NOMO-1 (cell line): ENCODE data around the gene WNK1.
"Not testable (repeated sequence)": the region's sequence is repeated elsewhere in the genome, so short reads cannot be mapped to it uniquely, and the experiment has no call there.

Experiments
- DNase-seq, 2 experiments: peaks; one replicate each; lab custom pipeline; 2025; ENCODE audit not compliant: unreplicated experiment in 2 of 2; lab: John Stamatoyannopoulos, UW

Gene WNK1

GRCh38 chr12:810671-811415 lies 58.5 kb downstream of the WNK1 start:
- DNase-seq: no peak

DNA sequence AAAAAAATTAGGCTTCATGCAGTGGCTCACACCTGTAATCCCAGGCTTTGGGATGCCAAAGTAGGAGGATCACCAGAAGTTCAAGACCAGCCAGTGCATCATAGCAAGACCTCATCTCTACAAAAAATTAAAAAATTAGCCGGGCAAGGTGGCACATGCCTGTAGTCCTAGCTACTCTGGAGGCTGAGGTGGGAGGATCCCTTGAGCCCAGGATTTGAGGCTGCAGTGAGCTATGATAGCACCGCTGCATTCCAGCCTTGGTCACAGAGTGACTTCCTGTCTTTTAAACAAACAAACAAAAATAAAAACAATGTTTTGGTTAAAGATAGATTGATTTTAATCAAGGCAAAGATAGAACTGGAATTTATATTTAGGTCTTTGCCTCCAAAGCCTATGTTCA lies 60.6 kb downstream of the WNK1 start:
- DNase-seq: no peak

DNA sequence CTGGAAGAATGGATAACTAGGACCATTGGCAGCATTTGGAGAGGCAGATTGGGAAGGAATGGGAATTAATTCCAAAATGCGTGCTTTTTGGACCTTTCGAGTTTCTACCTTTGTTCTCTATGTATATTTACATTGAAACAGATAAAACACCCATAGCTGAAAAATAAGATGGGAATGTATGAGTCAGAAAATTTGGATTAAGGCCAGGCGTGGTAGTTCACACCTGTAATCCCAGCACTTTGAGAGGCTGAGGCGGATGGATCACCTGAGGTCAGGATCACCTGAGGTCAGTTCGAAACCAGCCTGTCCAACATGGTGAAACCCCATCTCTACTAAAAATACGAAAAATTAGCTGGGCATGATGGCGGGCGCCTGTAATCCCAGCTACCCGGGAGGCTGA lies 65.1 kb downstream of the WNK1 start:
- not testable (repeated sequence) for DNase-seq

DNA sequence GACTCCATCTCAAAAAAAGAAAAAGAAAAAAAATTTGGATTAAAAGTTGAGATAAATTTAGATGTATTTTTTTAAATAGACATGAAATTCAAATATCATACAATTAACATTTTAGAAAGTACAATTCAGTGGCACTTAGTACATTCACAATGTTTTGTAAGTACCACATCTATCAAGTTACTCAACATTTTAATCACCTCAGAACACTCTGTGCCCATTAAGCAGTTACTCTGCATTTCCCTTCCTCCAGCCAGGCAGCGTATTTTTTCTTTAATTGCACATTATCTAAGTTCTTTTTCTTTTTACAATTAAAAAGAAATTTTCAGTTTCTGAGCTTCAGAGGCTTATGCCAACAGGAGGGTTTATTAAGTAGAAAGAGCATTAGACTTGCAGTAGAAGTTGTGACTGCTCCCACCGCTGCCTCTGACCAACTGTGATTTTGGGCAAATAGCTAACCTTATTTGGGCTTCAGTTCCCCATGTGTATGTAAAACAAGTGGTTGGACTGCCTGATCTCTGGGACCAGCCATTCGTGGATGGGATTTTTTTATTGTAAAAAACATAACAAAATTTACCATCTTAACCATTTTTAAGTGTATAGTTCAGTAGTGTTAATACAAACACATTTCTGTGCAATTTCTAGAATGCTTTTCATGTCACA lies 65.7 kb downstream of the WNK1 start:
- no peak for DNase-seq

GRCh38 chr12:818733-819132 lies 66.4 kb downstream of the WNK1 start:
- DNase-seq: no peak

GRCh38 chr12:820336-820735 lies 68.0 kb downstream of the WNK1 start:
- no peak for DNase-seq

DNA sequence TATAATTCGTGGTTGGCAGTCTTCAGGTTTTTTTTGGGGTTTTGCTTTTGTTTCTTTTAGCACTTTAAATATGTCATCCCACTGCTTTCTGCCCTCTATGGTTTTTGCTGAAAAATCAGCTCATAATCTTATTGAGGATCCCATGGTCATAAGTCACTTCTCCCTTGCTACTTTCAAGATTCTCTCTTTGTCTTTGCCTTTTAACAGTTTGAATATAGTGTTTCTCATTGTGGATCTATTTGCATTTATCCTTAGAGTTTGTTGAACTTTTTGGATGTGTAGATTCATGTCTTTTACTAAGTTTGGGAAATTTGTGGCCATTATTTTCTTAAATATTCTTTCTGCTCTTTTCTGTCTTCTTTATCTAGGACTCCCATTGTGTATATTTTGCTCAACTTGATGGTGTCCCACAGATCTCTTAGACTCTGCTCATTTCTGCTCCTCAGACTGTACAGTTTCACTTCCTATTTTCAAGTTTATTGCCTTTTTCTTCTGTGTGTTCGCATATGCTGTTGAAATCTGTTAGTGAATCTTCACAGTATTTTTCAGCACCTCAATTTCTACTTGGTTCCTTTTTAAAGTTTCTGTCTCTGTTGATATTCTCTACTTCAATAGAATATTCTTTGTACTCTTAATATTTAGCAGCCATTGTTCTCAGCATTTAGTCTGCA lies 70.8 kb downstream of the WNK1 start:
- peak; percentile 67 to 96 for DNase-seq

DNA sequence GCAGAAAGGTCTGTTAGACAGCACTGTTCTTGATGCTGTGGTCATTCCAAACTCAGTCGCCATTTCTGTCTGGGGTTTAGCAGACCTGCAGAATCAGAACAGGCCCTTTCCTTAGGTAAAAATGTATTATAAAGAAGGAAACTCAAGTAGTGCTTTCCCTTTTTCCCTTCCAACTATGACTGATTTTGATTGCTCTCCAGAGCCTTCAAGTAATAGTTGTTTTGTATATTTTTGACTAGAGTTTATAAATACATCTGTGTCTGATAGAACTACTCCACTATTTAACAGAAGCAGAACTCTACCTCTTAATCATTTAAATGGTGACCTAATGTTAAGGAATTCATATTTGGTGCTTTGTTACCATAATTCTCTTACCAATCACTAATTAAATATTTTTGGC lies 74.0 kb downstream of the WNK1 start:
- DNase-seq: no peak

GRCh38 chr12:828726-829395 lies 76.5 kb downstream of the WNK1 start:
- no peak for DNase-seq

GRCh38 chr12:830111-830867 lies 77.9 kb downstream of the WNK1 start:
- DNase-seq: no peak

DNA sequence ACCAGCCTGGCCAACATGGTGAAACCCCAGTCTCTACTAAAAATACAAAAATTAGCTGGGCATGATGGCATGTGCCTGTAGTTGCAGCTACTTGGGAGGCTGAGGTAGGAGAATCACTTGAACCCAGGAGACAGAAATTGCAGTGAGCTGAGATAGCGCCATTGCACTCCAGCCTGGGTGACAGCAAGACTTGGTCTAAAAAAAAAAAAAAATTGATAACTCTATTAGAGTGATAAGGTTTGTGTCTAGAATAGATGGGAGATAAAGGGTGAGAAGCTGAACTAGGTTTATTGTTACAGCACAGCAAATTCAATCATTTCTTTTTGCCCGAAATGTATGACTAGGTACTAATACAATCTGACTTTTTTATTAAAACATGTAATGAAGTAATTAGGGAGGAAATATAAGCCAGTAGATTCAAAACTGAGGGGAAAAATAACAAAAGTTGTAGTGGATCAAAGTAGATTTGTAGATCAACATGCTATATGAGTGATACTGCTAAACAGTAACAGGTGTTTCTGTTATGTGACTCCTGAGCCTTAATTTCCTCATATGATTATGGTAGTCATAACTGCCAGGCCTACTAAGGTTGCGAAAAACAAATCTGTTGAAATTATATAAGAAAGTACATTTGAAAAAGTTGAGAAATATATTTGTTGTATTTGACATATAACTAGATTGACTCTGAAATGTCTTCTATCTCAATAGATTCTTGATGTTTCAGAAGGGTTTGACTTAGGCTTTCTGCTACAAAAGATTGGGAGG lies 83.6 kb downstream of the WNK1 start:
- DNase-seq: peak in 1 of 2 experiments; percentile 52

DNA sequence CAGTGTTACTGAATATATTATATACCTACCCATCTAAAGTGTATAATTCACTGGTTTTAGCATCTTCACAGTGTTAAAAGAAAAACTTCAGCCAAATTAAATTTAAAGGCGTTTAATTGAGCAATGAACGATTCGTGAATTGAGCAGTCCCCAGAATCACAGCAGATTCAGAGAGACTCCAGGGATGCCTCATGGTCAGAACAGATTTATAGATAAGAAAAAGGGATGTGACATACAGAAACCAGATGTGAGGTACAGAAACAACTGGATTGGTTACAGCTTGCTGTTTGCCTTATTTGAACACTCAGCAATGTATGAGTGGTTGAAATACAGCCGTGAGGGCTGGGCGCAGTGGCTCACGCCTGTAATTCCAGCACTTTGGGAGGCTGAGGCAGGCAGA lies 84.6 kb downstream of the WNK1 start:
- no peak for DNase-seq

GRCh38 chr12:837548-837947 lies 85.2 kb downstream of the WNK1 start:
- DNase-seq: no peak

- DNase-seq: no peak
Measured at GRCh38 chr12:843609-844008, 91.2 kb downstream of the WNK1 start.

DNA sequence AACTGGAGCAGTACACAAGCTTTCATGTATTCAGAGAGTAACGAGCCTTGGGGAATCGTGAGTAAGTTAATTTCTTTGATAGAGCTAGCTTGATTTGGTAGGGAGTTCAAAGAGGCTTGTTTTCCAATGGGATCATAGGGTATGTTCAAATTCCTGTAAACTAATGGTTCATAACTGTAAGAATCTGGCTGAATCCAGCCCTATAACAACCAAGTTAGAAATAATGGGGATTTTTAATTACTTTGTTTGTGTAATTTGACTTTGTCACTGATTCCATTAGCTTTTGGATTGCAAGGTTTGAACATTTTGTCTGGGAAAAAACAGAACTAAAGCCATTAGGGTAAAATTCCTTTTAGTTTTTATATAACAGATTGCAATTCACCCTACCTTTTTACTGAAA lies 94.0 kb downstream of the WNK1 start:
- no peak for DNase-seq

GRCh38 chr12:848173-848865 lies 95.9 kb downstream of the WNK1 start:
- no peak for DNase-seq

DNA sequence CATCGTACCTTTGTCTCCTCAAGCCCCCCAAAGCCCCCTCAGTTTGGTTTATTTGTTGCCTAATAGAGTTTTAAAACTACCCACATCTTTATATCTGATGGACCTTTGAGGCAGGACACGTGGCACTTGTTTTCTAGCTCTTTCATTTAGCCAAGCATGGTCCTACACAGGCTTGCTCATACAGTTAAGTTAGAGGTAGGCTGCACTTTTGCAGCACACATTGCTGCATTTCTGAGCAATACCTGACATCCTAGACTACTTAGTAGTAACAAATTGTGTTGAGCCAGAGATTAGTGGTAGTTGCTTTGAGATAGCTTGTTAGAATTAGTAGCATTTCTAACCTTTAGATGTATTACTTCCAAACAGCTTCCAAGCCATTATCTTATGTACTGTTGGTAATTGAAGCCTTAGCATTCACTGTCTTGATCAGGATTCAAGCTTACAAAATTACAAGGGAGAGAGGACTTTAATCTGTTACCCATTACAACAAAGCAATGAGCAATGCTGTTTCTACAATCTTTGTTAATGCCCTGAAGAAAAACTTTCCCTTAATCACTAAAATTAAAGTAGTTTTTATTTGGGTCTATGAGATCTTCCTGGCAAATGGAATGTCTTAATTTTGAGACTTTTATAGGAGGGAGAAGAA lies 96.6 kb downstream of the WNK1 start:
- DNase-seq: no peak

GRCh38 chr12:849733-850437 lies 97.5 kb downstream of the WNK1 start:
- DNase-seq: not testable (repeated sequence)
